Colon (tissue), 2 donors: ENCODE data around the gene NRG3.

Source experiments
- FAIRE-seq: peaks from 2 replicates; lab custom pipeline; 2012; peaks lifted over from hg19 to GRCh38; lab: Jason Lieb, UNC
- donor health status: control.
- donor health status: control.

Gene NRG3

GRCh38 chr10:82692458-82692857 lies 817.5 kb downstream of the NRG3 start:
- no peak for FAIRE-seq

GRCh38 chr10:82721831-82722230 lies 846.8 kb downstream of the NRG3 start:
- FAIRE-seq, result no peak

GRCh38 chr10:82722273-82722672 lies 847.3 kb downstream of the NRG3 start:
- FAIRE-seq, result no peak

GRCh38 chr10:82736305-82736704 lies 861.3 kb downstream of the NRG3 start:
- FAIRE-seq, result no peak

GRCh38 chr10:82737549-82737948 lies 862.6 kb downstream of the NRG3 start:
- no peak for FAIRE-seq

GRCh38 chr10:82738592-82738991 lies 863.6 kb downstream of the NRG3 start:
- FAIRE-seq, result no peak

GRCh38 chr10:82742478-82742877 lies 867.5 kb downstream of the NRG3 start:
- FAIRE-seq, result no peak

- no peak for FAIRE-seq
These were observed 867.9 kb downstream of the NRG3 start for GRCh38 chr10:82742898-82743297.

GRCh38 chr10:82750538-82750937 lies 875.5 kb downstream of the NRG3 start:
- no peak for FAIRE-seq

- FAIRE-seq, result no peak
These were observed 882.4 kb downstream of the NRG3 start for GRCh38 chr10:82757397-82757796.

- FAIRE-seq, result no peak
These were observed 882.9 kb downstream of the NRG3 start for GRCh38 chr10:82757901-82758300.

GRCh38 chr10:82759050-82759449 lies 884.1 kb downstream of the NRG3 start:
- no peak for FAIRE-seq

- no peak for FAIRE-seq
These were observed 887.6 kb downstream of the NRG3 start for GRCh38 chr10:82762641-82763040.

GRCh38 chr10:82768040-82768439 lies 893.0 kb downstream of the NRG3 start:
- FAIRE-seq, result no peak

- no peak for FAIRE-seq
These were observed 903.9 kb downstream of the NRG3 start for GRCh38 chr10:82778908-82779307.

GRCh38 chr10:82796510-82796909 lies 921.5 kb downstream of the NRG3 start:
- FAIRE-seq, result no peak

GRCh38 chr10:82801289-82801688 lies 926.3 kb downstream of the NRG3 start:
- FAIRE-seq, result no peak

GRCh38 chr10:82811621-82812020 lies 936.6 kb downstream of the NRG3 start:
- FAIRE-seq, result no peak

GRCh38 chr10:82813856-82814255 lies 938.9 kb downstream of the NRG3 start:
- no peak for FAIRE-seq

- FAIRE-seq, result no peak
These were observed 939.6 kb downstream of the NRG3 start for GRCh38 chr10:82814635-82815034.

GRCh38 chr10:82815680-82816079 lies 940.7 kb downstream of the NRG3 start:
- FAIRE-seq, result no peak

GRCh38 chr10:82817676-82818422 lies 942.9 kb downstream of the NRG3 start:
- FAIRE-seq, result no peak

- FAIRE-seq, result no peak
These were observed 946.0 kb downstream of the NRG3 start for GRCh38 chr10:82821043-82821442.

GRCh38 chr10:82826132-82826531 lies 951.1 kb downstream of the NRG3 start:
- FAIRE-seq, result no peak
